ENCODE measurements around the gene SH2B3. TPM values are rescaled to one million over a fixed set of nuclear protein-coding genes. Genes with fewer than 3 reads are reported as not detected.

The SH2B3 gene
- total and polyA plus RNA-seq, 2 of the 13 experiments (the other 11 are each of a cell fraction or from before 2014, with no cell fraction given) = 6.8 to 6.9 TPM

DNA sequence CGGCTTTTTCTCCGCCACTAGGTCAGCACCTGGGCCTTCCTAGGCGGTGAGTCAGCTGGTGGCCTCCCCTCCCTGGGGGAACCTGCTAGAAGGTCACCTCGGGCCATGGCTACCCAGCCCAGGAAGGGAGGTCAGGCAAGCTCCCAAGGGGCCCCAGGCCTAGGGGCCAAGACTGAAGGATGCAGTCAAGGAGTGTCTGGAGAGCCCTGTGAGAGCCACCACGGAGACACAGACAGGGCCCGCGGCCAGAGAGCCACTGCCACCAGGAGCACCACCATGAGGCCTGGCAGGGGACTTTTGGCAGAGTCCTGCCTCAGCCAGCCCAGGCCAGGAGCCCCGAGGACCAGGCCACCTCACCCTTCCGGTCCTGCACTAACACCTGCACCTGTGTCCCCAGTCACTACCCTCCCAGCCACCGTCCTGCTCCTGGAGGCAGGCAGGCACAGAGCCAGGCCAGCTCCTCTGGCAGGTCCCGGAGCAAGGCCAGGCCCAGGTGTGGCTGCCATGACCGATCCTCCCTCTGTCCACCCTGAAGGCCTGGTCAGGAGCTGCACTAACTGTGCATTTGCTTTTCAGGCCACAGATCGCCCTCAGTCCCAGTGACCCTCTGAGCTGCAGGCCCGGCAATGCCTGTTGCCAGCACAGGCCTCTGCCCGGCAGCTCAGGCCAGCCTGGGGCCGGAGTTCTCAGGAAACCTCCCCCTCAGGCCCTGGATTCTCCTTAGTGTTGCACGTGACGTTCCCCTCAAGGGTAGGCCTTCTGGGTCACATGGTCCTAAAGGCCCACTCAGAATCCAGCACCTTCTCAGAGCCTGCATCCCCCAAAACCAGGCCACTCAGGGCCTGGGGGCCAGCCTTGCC is 43.8 kb upstream of the SH2B3 start (continued):
- TF ChIP-seq, protein P1, sequence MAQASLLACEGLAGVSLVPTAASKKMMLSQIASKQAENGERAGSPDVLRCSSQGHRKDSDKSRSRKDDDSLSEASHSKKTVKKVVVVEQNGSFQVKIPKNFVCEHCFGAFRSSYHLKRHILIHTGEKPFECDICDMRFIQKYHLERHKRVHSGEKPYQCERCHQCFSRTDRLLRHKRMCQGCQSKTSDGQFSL (CRISPR knock-in tag; IDR thresholded peaks at IDR 0.05) = no peak
- TF ChIP-seq SIX1 (CRISPR knock-in tag; IDR thresholded peaks at IDR 0.05; ENCODE audit: borderline replicate concordance) = no peak
- TF ChIP-seq, protein P2, sequence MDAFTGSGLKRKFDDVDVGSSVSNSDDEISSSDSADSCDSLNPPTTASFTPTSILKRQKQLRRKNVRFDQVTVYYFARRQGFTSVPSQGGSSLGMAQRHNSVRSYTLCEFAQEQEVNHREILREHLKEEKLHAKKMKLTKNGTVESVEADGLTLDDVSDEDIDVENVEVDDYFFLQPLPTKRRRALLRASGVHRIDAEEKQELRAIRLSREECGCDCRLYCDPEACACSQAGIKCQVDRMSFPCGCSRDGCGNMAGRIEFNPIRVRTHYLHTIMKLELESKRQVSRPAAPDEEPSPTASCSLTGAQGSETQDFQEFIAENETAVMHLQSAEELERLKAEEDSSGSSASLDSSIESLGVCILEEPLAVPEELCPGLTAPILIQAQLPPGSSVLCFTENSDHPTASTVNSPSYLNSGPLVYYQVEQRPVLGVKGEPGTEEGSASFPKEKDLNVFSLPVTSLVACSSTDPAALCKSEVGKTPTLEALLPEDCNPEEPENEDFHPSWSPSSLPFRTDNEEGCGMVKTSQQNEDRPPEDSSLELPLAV (CRISPR knock-in tag; conservative IDR thresholded peaks at IDR 0.05; ENCODE audit: low read depth) = no peak
- TF ChIP-seq GABPB1 (CRISPR knock-in tag; IDR thresholded peaks at IDR 0.05) = 0 out of 2 replicates have a peak, but pooled peaks have one; percentile 30
- TF ChIP-seq, protein P3, sequence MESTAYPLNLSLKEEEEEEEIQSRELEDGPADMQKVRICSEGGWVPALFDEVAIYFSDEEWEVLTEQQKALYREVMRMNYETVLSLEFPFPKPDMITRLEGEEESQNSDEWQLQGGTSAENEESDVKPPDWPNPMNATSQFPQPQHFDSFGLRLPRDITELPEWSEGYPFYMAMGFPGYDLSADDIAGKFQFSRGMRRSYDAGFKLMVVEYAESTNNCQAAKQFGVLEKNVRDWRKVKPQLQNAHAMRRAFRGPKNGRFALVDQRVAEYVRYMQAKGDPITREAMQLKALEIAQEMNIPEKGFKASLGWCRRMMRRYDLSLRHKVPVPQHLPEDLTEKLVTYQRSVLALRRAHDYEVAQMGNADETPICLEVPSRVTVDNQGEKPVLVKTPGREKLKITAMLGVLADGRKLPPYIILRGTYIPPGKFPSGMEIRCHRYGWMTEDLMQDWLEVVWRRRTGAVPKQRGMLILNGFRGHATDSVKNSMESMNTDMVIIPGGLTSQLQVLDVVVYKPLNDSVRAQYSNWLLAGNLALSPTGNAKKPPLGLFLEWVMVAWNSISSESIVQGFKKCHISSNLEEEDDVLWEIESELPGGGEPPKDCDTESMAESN (CRISPR knock-in tag; conservative IDR thresholded peaks at IDR 0.05) = no peak
- TF ChIP-seq, protein P4, sequence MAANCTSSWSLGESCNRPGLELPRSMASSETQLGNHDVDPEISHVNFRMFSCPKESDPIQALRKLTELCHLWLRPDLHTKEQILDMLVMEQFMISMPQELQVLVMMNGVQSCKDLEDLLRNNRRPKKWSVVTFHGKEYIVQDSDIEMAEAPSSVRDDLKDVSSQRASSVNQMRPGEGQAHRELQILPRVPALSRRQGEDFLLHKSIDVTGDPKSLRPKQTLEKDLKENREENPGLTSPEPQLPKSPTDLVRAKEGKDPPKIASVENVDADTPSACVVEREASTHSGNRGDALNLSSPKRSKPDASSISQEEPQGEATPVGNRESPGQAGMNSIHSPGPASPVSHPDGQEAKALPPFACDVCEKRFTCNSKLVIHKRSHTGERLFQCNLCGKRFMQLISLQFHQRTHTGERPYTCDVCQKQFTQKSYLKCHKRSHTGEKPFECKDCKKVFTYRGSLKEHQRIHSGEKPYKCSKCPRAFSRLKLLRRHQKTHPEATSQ (CRISPR knock-in tag; IDR thresholded peaks at IDR 0.05; ENCODE audit: borderline replicate concordance) = no peak
- TF ChIP-seq, protein P5, sequence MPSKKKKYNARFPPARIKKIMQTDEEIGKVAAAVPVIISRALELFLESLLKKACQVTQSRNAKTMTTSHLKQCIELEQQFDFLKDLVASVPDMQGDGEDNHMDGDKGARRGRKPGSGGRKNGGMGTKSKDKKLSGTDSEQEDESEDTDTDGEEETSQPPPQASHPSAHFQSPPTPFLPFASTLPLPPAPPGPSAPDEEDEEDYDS (CRISPR knock-in tag; IDR thresholded peaks at IDR 0.05) = no peak
- no peak for TF ChIP-seq ADNP (CRISPR knock-in tag; IDR thresholded peaks at IDR 0.05)
- TF ChIP-seq, protein P6, sequence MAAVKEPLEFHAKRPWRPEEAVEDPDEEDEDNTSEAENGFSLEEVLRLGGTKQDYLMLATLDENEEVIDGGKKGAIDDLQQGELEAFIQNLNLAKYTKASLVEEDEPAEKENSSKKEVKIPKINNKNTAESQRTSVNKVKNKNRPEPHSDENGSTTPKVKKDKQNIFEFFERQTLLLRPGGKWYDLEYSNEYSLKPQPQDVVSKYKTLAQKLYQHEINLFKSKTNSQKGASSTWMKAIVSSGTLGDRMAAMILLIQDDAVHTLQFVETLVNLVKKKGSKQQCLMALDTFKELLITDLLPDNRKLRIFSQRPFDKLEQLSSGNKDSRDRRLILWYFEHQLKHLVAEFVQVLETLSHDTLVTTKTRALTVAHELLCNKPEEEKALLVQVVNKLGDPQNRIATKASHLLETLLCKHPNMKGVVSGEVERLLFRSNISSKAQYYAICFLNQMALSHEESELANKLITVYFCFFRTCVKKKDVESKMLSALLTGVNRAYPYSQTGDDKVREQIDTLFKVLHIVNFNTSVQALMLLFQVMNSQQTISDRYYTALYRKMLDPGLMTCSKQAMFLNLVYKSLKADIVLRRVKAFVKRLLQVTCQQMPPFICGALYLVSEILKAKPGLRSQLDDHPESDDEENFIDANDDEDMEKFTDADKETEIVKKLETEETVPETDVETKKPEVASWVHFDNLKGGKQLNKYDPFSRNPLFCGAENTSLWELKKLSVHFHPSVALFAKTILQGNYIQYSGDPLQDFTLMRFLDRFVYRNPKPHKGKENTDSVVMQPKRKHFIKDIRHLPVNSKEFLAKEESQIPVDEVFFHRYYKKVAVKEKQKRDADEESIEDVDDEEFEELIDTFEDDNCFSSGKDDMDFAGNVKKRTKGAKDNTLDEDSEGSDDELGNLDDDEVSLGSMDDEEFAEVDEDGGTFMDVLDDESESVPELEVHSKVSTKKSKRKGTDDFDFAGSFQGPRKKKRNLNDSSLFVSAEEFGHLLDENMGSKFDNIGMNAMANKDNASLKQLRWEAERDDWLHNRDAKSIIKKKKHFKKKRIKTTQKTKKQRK (IDR thresholded peaks at IDR 0.05; ENCODE audit: low read length) = no peak
- no peak for TF ChIP-seq KAT2B (IDR thresholded peaks at IDR 0.05; ENCODE audit: borderline replicate concordance, low read depth, low read length)
- TF ChIP-seq SRY (CRISPR knock-in tag; IDR thresholded peaks at IDR 0.05) = no peak

Measured in HepG2 (cell line).